Esophagus mucosa (tissue), 1 donor: Measurements from ENCODE around the gene ZNF470. TPM values are rescaled to one million over a fixed set of nuclear protein-coding genes. Genes with fewer than 3 reads are reported as not detected.

Experiments
- ATAC-seq: fragments of 200-7000 bp; cut with Tn5 transposase; one replicate; pipeline ENCODE4 v1.9.1; 2020
- total RNA-seq: library from RNA; stranded (reverse); gene quantifications from one replicate; pipeline ENCODE4 v1.2.4, GENCODE V29; 2023
- donor health status: DM: yes; HTN: yes; CAD: no.

The ZNF470 gene
- total RNA-seq: 2.4 TPM

DNA sequence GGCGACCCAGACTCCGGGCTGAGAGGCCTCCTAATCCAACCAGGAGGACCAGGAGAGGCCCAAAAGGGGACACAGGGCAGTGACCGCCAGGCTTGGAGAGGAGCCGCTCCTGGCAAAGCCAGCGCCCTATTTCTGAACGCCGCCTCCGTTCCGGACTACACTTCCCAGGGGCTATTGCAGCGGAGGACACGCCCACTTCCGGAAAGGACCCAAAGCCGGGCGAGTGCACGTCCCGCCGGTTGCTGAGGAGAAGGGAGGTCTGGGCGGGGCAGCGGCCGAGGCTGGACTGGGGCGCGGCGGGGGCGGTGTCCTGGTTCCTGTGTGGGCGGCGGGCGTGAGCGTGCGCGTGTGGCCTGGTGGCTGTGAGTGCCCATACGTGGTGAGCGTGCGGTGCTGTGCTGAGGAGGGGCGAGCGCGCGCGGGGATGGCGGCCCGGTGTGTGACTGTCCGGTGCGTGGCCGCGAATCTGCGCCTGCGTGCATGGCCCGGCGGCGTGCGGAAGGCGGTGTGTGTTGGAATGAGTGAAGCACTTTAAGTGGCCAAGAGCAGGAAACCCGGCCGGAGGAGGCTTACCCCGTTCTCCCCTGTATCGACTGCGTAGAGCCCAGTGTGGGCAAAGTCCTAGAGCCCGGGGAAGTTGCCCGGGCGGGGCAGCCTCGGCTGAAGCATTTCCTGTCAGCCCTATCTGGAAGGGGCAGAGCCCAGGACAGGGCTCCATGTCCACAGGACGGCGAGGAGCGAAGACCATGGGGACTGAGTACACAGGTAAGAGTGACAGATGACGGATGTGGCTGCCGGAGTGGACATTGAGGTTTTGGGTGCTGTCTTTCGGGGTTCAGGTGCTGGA is at the start of gene ZNF470:
ZNF470 (plus strand) TSS at position 195 of the 847 bp plus-strand sequence. CDS start 2,844 bp downstream, outside the sequence.
- peak; percentile 99 for ATAC-seq

DNA sequence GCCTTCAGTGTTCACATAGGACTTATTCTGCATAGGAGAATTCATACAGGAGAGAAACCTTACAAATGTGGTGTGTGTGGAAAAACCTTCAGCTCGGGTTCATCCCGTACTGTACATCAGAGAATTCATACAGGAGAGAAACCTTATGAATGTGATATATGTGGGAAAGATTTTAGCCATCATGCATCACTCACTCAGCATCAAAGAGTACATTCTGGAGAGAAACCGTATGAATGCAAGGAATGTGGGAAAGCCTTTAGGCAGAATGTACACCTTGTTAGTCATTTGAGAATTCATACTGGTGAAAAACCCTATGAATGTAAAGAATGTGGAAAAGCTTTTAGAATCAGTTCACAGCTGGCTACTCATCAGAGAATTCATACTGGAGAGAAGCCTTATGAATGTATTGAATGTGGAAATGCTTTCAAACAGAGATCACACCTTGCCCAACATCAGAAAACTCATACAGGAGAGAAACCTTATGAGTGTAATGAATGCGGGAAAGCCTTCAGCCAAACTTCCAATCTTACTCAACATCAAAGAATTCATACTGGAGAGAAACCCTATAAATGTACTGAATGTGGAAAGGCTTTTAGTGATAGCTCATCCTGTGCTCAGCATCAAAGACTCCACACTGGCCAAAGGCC is 41.9 kb upstream of the ZNF470 start:
- no peak for ATAC-seq

DNA sequence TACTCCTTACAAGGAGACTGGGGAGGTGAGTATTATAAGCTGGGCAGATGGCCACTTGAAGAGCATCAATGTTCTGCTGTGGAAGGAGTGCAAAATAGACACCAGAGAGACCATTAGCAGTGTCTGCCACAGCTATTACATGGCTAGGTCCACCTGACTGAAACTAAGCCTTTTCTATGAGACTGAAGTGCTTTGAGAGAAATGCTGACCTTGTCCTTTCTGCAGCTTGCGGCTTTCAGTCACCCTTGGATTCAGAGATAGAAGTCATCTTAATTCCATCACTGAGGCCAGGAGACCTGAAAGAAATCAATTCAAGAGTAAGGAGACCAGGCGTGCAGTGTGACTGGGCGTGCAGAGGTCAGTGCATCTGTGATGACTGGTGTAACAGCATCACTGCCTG is 29.8 kb upstream of the ZNF470 start:
- no peak for ATAC-seq

DNA sequence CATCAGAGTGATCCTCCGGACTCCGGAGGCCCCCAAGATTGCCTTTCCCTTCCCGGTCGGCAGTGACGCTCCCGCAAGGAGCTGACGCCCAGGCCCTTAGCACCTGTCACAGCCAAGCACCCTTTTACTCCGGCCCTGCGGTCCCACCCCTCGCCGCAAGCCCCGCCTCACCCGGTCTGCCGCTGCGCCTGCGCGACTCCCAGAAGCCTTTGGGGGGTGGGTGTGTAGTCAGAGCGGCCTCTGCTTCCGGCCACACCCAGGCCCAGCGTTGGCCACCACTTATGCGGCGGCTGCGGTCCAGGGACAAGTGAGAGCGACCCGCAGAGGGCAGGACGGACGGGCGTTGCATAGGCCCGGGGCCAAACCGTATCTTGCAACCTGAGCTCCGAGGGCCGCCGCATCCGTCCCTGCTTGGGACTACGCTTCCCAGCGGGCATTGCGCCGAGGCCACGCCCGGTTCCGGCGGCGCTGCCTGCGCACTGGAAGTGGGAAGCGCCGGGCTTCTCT is 29.0 kb upstream of the ZNF470 start:
- ATAC-seq: peak; percentile 97

DNA sequence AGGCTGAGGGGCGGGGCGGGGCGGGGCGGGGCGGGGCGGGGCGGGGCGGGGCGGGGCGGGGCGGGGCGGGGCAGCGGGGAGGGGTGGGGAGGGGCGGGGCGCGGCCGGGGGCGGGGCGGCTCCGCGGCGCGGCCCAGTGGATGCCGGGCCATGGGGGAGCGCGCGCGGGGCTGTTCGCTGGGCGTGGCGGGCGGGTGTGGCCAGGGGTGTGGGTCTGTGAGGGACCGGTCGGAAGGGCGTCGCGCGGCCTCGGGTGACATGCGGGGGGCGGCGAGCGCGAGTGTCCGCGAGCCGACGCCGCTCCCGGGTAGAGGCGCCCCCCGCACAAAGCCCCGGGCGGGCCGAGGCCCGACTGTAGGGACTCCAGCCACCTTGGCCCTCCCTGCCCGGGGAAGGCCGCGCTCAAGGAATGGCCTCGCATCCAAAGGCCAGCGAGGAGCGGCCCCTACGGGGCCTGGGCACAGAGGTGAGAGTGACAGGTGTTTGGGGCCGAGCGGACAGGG is 28.5 kb upstream of the ZNF470 start, which contains the start of gene ZFP28:
ZFP28 (plus strand) TSS at position 188 of the 503 bp plus-strand sequence; CDS start at position 259, 71 bp downstream.
- ATAC-seq: peak; percentile 85

DNA sequence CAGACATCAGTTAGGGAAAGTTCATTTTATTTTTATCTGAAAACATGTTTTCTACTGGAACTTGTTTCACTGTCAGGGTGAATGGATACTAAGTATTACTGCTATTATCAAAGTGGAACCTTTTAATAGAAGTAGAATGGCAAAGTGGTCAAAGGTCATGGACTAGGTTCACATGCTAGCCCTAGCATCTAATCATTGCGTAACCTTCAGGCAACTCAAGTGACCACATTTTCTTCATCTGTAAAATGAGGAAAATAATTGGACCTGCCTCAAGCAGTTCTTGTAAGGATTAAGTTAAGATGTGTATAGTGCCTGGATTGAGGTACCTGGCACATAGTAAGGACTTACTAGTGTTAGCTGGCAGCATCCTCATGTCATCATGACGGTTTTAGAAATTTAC is 23.5 kb upstream of the ZNF470 start:
- ATAC-seq: no peak

DNA sequence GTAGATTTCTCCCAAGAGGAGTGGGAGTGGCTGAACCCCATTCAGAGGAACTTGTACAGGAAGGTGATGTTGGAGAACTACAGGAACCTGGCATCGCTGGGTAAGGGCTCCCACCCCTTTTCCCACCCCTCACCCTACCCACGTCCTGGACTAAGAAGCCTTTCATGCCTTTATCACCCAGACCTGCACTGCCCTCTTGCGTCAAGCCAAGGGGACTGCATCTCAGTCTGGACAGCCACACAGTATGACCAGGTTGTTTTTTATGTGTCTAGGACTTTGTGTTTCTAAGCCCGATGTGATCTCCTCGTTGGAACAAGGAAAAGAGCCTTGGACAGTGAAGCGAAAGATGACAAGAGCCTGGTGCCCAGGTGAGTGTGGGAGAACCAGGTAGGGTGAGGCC is 19.7 kb upstream of the ZNF470 start:
- no peak for ATAC-seq

DNA sequence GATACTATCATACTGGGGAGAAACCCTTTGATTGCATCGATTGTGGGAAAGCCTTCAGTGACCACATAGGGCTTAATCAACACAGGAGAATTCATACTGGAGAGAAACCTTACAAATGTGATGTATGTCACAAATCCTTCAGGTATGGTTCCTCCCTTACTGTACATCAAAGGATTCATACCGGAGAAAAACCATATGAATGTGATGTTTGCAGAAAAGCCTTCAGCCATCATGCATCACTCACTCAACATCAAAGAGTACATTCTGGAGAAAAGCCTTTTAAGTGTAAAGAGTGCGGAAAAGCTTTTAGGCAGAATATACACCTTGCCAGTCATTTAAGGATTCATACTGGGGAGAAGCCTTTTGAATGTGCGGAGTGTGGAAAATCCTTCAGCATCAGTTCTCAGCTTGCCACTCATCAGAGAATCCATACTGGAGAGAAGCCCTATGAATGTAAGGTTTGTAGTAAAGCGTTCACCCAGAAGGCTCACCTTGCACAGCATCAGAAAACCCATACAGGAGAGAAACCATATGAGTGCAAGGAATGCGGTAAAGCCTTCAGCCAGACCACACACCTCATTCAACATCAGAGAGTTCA is 12.9 kb upstream of the ZNF470 start:
- ATAC-seq: no peak

DNA sequence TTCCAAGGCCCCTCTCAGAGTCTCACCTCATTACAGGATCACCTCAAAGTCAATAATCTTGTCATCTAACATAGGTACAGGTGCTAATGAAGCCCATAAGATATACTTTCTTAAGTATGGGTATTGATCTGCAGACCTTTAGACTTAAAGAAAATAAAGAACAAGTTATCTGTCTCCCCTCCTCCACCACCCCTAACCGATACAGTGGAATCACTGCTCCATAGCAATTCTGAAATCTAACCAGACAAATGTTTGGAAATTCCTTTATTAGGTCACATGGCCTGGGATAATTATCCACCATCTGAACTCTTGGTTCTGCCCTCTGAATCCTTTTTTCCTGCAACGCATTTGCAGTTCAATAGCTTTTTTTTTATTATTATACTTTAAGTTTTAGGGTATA is 4.5 kb upstream of the ZNF470 start:
- ATAC-seq: no peak

DNA sequence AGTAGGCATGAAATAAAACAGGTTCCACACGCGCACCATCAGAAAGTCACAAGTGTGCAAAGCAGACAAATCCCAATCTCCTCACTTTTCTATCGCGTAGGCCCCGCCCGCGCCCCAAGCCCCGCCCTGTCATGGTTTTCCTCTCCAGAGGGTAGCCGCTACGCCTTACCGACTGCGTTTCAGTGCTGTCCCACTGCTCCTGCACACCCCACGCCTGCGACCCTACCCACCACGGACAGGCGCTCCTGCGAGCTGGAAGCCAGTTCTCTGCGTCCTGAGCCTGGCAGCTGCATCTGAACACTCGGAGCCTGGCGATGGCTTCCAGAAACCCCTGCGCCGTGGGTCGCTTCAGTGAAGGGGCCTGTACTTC is 379 bp upstream of the ZNF470 start:
- ATAC-seq: peak; percentile 42

DNA sequence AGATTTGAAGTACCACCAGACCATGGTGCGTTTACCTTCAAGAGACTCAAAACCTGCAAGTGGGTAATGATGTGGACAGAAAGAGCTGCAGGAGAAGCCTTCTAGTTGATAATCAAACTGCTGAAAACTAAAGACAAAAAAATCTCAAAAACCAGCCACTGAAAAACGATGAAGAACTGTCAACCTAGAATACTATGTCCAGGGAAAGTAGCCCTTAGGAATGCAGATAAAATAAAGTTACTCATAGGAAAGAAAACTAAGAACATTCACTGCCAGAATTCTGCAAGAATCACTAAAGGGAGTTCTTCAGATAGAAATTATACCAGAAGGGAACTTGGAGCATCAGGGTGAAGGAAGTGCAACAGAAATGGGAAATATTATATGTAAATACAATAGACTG is 5.3 kb downstream of the ZNF470 start:
- no peak for ATAC-seq

DNA sequence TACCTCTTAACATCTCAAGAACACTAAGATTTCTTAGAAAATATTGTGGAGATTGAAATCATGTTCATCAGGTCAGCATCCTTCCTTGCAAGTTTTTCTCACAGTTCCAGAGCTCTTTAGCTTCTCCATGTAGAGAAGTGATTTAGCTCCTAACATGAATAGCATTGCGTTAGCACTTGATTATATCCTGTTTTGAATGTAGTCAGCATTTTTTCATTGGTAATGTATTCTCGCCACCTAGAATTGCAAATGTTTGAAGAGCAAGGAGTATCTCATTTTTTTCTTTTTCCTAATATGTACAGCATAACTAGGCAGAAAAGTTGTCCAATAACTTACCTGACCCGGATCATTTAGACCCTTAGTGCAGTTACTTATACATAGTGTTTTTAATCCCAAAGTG is 6.6 kb downstream of the ZNF470 start:
- no peak for ATAC-seq

DNA sequence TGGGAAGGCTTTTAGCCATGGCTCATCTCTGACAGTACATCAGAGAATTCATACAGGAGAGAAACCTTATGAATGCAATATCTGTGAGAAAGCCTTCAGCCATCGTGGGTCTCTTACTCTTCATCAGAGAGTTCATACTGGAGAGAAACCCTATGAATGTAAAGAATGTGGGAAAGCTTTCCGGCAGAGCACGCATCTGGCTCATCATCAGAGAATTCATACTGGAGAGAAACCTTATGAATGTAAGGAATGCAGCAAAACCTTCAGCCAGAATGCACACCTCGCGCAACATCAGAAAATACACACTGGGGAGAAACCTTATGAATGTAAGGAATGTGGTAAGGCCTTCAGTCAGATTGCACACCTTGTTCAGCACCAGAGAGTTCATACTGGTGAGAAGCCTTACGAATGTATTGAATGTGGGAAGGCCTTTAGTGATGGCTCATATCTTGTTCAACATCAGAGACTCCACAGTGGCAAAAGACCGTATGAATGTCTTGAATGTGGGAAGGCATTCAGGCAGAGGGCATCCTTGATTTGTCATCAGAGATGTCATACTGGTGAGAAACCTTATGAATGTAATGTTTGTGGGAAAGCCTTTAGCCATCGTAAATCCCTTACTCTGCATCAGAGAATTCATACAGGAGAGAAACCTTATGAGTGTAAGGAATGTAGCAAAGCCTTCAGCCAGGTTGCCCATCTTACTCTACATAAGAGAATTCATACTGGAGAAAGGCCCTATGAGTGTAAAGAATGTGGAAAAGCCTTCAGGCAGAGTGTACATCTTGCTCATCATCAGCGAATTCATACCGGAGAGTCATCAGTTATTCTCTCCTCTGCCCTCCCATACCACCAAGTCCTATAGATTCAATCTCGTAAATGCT is 10.7 kb downstream of the ZNF470 start:
- ATAC-seq: no peak

DNA sequence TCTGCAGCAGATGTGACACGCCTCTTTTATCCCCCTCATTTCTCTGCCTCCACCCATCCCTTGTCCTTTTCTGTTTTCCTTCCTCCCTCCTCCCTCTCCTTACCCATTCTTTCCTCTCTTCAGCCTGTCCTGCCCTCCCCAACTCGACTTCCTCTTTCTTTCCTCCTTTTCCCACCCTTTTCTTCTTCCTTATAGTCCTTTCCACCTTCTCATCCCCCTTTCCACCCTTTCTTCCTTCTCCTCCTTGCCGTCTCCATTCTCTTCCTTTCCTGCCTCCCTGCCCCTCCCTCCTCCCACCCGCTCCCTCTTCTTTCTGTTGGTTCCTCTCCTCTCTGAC is 27.1 kb downstream of the ZNF470 start:
- ATAC-seq: no peak

DNA sequence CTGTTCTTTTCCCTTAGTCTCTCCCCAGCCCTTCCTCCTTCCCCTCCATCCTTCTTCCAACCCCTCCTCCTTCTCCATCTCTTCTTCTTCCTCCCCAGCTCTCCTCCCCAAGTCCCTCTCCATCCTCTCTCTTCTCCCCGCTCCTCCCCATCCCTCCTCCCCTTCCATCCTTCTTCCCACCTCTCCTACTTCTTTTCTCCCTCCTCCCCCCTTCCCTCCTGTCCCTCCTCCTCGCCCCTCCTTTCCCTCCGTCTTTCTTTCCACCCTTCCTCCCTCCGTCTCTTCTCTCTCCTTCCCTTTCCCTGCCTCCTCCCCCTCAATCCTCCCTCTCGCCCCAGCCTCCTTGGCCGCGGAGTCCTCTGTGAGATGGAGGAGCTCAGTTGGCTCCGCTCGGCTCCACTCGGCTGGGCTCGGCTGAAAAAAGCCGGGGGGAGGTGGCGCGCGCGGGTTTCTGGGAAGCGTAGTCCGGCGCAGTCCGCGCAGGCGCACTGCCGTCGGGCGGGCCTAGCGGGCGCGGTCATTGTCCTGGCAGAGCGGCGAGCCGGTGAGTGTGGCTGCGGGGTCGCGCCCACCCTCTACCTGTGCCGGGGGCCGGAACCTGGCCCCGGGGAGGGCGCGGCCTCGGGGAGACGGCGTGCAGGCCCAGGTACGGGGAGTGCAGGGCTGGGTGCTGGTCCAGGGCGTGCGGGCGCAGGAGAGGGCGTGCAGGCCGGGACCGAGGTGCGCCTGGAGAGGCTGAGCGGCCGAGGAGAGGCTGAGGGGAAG is 27.7 kb downstream of the ZNF470 start, which contains the start of gene ZNF71:
ZNF71 (plus strand) TSS at position 520 of the 765 bp plus-strand sequence. CDS start 6,257 bp downstream, outside the sequence.
- ATAC-seq: peak; percentile 94

DNA sequence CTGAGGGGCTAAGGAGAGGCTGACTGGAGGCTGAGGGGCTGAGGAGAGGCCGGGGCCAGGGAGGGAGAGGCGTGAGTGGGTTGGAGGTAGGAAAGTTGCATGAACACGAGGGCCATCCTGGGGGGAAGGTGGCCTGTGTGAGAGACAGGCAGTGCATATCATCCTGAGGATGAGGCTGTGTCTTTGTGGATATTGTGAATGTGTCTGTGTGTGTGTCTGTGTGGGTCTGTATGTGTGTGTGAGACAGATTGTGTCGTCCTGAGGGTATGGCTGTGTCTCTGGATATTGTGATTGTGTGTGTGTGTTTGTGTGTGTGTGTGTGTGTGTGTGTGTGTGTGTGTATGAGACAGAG is 28.3 kb downstream of the ZNF470 start:
- peak; percentile 27 for ATAC-seq

DNA sequence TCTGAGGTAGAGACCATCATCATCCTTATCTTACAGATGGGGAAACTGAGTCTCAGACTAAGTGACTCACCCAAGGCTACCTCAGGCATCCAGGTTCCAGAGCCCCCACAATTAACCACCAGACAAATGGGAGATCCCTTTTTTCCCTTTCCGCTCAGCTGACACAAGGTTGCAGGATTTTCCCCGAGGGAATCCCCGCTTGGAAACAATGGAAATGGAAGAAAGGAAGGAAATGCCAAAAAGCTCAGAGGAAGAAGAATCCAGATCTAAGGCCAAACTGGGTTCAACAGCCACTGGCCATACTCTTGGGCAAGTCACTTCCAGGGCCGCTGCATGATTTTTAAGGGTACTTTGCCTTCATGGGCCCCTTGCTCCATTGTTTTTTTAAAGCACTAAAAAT is 29.4 kb downstream of the ZNF470 start:
- no peak for ATAC-seq

DNA sequence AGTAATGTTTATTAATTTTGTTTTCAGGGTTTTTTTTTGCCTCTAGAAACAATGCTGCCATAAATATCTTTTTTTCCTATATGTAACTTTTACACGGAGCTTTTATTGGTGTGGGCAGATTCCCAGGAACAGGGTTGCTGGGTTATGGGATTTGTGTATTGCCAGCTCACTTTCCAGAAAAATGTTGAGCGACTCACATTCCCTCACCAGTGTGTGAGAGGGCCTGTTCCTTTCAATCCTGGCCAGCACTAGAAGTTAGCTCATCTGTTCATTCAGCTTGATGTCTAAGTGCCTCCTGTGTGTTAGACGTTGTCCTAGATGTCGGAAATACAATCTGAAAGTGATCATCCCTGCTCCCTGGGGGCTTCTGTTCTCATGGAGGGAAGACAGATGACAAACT is 30.4 kb downstream of the ZNF470 start:
- ATAC-seq: no peak

DNA sequence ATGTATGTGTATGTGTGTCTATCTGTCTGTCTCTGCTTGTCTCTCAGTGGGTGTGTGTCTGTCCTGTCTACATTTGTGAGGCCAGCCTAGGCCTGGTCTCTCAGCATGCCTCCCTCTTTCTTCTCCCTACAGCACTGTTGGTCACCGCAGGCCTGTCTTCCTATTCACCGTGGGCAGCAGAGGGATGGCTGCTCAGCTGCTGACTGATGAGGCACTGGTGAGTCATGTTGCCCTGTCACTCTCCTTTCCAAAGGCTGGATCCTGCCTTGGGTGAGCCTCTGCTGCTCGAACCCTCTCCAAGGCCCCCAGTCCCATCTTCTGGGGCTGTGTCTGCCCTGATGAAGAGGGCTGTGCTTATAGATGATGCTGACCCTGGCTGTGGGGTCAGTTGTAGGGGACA is 34.1 kb downstream of the ZNF470 start:
- no peak for ATAC-seq

DNA sequence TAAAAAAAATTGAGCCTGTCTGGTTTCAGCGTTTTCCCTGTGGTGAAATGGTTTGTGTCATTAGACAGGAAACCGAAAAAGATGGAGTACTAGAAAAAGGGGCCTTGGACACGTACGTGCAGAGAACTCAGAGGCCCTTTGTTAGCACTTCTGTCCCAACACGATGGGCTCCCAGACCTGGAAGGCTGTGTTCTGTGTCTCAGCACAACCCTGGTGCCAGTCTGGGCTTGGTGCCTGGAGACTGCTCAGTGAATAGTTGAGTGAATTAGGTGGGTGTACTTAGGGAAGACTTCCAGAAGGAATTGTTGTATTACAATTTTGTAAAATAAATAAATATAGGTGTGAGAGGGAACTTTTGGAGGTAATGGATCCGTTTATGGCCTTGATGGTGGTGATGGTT is 36.6 kb downstream of the ZNF470 start:
- no peak for ATAC-seq

DNA sequence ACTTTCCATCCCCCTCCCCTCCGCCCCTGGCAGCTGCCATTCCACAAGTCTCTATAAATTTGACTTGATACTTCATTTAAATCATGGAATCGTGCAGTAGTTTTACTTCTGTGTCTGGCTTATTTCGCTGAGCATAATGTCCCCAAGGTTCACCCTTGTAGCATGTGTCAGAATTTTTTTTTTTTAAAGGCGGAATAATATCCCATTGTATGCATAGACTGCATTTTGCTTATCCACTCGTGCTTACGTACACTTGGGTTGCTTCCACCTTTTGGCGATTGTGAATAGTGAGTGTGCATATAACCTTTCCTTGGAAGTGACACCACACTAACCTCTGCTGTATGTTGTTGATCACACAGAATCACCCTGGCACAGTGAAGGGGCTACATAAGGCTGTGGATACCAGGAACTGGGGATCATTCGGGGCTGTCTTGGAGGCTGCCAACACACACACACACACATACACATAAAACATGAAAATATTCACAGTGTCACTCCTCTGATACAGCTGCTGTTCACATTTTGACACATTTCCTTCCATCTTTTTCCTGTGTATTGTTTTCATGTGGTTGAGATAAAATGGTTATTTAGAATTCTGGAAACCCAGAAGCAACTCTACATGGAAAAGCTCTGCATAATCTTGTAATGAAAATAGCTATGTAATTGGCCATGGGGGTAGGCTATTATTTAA is 41.2 kb downstream of the ZNF470 start:
- ATAC-seq: no peak
